Activated CD8-positive, alpha-beta memory T cell treated with anti-CD3 and anti-CD28 coated beads, Interleukin-2, amount 10 ng/mL, durations not matched to agents 7 days and 5 days (primary cell): ENCODE results near the gene FMNL2. TPM values are rescaled to one million over a fixed set of nuclear protein-coding genes. Genes with fewer than 3 reads are reported as not detected.

ENCODE experiments used
- ATAC-seq: fragments of 150-1000 bp; cut with Tn5 transposase; one replicate; pipeline ENCODE4 v1.10.0; 2021; ENCODE audit warnings: moderate library complexity
- CTCF ChIA-PET: fragments of 350-600 bp; sonication (Branson Sonifier 250); formaldehyde crosslinking; loops from one replicate; lab custom pipeline; 2021; ENCODE audit warnings: antibody characterized with exemption; lab: Charles Lee
- DNase-seq: peaks from one replicate; pipeline ENCODE4 v3.0.0-alpha.2; 2020
- H3K27ac Mint-ChIP-seq: one replicate; pipeline ENCODE4 v1.8.0; 2021; ENCODE audit warnings: mild to moderate bottlenecking, mixed read lengths
- H3K27me3 Mint-ChIP-seq: one replicate; pipeline ENCODE4 v1.8.0; 2021; ENCODE audit warnings: mixed read lengths
- H3K36me3 Mint-ChIP-seq: one replicate; pipeline ENCODE4 v1.8.0; 2021; ENCODE audit warnings: mild to moderate bottlenecking, mixed read lengths
- H3K4me1 Mint-ChIP-seq: one replicate; pipeline ENCODE4 v1.8.0; 2021; ENCODE audit warnings: mixed read lengths
- H3K4me3 Mint-ChIP-seq: one replicate; pipeline ENCODE4 v1.8.0; 2021; ENCODE audit warnings: mild to moderate bottlenecking, moderate library complexity, mixed read lengths
- H3K9me3 Mint-ChIP-seq: one replicate; pipeline ENCODE4 v1.8.0; 2022; ENCODE audit warnings: low read depth, mixed read lengths
- total RNA-seq, 2 experiments: library from RNA; stranded (reverse); gene quantifications; one replicate each; pipeline ENCODE4 v1.2.3, GENCODE V29; 2021

FMNL2 gene
- total RNA-seq, 2 experiments from 2014 or later, result 0.26 to 0.56 TPM

- Mint-ChIP-seq H3K9me3 (no peaks in the 10 kb centered on the region), H3K4me1 (no peaks in the 10 kb centered on the region), H3K27me3 (peaks cover 21% of the 10 kb centered on the region), H3K27ac (no peak overlapping the region), H3K4me3 (no peak overlapping the region), H3K36me3 (no peaks in the 10 kb centered on the region)
- ATAC-seq (no peak), DNase-seq (no peak)
- CTCF ChIA-PET, result no interaction called here
Observed at GRCh38 chr2:152448606-152449005, 113.6 kb downstream of the FMNL2 start.

- H3K4me3 Mint-ChIP-seq, result no peak overlapping the region
- H3K27me3 Mint-ChIP-seq, result peaks cover 21% of the 10 kb centered on the region
- no peak for DNase-seq
- H3K9me3 Mint-ChIP-seq, result no peaks in the 10 kb centered on the region
- H3K36me3 Mint-ChIP-seq, result no peaks in the 10 kb centered on the region
- no peak overlapping the region for H3K27ac Mint-ChIP-seq
- CTCF ChIA-PET, result no interaction called here
- no peak for ATAC-seq
- H3K4me1 Mint-ChIP-seq, result no peaks in the 10 kb centered on the region
Observed at GRCh38 chr2:152449578-152449977, 114.6 kb downstream of the FMNL2 start.

- H3K27me3 Mint-ChIP-seq, result peaks cover 21% of the 10 kb centered on the region
- no peaks in the 10 kb centered on the region for H3K9me3 Mint-ChIP-seq
- DNase-seq (no peak), ATAC-seq (no peak)
- no peaks in the 10 kb centered on the region for H3K36me3 Mint-ChIP-seq
- H3K4me1 Mint-ChIP-seq, result no peaks in the 10 kb centered on the region
- H3K27ac Mint-ChIP-seq, result no peak overlapping the region
- H3K4me3 Mint-ChIP-seq, result no peak overlapping the region
- CTCF ChIA-PET, result no interaction called here
Observed at GRCh38 chr2:152450176-152450575, 115.2 kb downstream of the FMNL2 start.

- DNase-seq (no peak), ATAC-seq (no peak)
- Mint-ChIP-seq H3K27ac (no peak overlapping the region), H3K9me3 (no peaks in the 10 kb centered on the region), H3K36me3 (no peaks in the 10 kb centered on the region), H3K4me1 (no peaks in the 10 kb centered on the region), H3K4me3 (no peak overlapping the region), H3K27me3 (peaks cover 19% of the 10 kb centered on the region)
- CTCF ChIA-PET, result no interaction called here
Observed at GRCh38 chr2:152452256-152452973, 117.4 kb downstream of the FMNL2 start.

- H3K27ac Mint-ChIP-seq, result no peak overlapping the region
- H3K4me3 Mint-ChIP-seq, result no peak overlapping the region
- no peak for ATAC-seq
- no peaks in the 10 kb centered on the region for H3K4me1 Mint-ChIP-seq
- peaks cover 15% of the 10 kb centered on the region for H3K27me3 Mint-ChIP-seq
- H3K9me3 Mint-ChIP-seq, result no peaks in the 10 kb centered on the region
- no peaks in the 10 kb centered on the region for H3K36me3 Mint-ChIP-seq
- CTCF ChIA-PET, result no interaction called here
- no peak for DNase-seq
Observed at GRCh38 chr2:152453129-152453911, 118.3 kb downstream of the FMNL2 start.

GRCh38 chr2:152454371-152454770 is 119.4 kb downstream of the FMNL2 start:
- Mint-ChIP-seq H3K27ac (no peak overlapping the region), H3K36me3 (no peaks in the 10 kb centered on the region)

GRCh38 chr2:152454960-152455359 is 120.0 kb downstream of the FMNL2 start:
- CTCF ChIA-PET, result no interaction called here
- Mint-ChIP-seq H3K4me1 (no peaks in the 10 kb centered on the region), H3K36me3 (no peaks in the 10 kb centered on the region), H3K4me3 (no peak overlapping the region), H3K9me3 (no peaks in the 10 kb centered on the region), H3K27me3 (peaks cover 11% of the 10 kb centered on the region), H3K27ac (no peak overlapping the region)
- no peak for DNase-seq
- ATAC-seq, result no peak

More at GRCh38 chr2:152454371-152454770, 119.4 kb downstream of the FMNL2 start:
- no peak for ATAC-seq
- Mint-ChIP-seq H3K27me3 (peaks cover 11% of the 10 kb centered on the region), H3K4me1 (no peaks in the 10 kb centered on the region), H3K9me3 (no peaks in the 10 kb centered on the region), H3K4me3 (no peak overlapping the region)
- CTCF ChIA-PET, result no interaction called here
- no peak for DNase-seq

GRCh38 chr2:152455738-152456137 is 120.8 kb downstream of the FMNL2 start:
- Mint-ChIP-seq H3K27me3 (peaks cover 12% of the 10 kb centered on the region), H3K4me1 (no peaks in the 10 kb centered on the region), H3K36me3 (no peaks in the 10 kb centered on the region), H3K27ac (no peak overlapping the region), H3K9me3 (no peaks in the 10 kb centered on the region), H3K4me3 (no peak overlapping the region)
- ATAC-seq (no peak), DNase-seq (no peak)
- CTCF ChIA-PET, result no interaction called here

GRCh38 chr2:152456262-152456661 is 121.3 kb downstream of the FMNL2 start:
- Mint-ChIP-seq H3K4me3 (no peak overlapping the region), H3K36me3 (no peaks in the 10 kb centered on the region), H3K4me1 (no peaks in the 10 kb centered on the region), H3K9me3 (no peaks in the 10 kb centered on the region), H3K27ac (no peak overlapping the region), H3K27me3 (peaks cover 12% of the 10 kb centered on the region)
- DNase-seq, result no peak
- CTCF ChIA-PET, result no interaction called here
- ATAC-seq, result no peak

- Mint-ChIP-seq H3K27me3 (peaks cover 20% of the 10 kb centered on the region), H3K4me3 (no peak overlapping the region), H3K36me3 (no peaks in the 10 kb centered on the region), H3K27ac (no peak overlapping the region), H3K9me3 (no peaks in the 10 kb centered on the region), H3K4me1 (no peaks in the 10 kb centered on the region)
- ATAC-seq (no peak), DNase-seq (no peak)
- CTCF ChIA-PET, result no interaction called here
Observed at GRCh38 chr2:152458441-152458940, 123.5 kb downstream of the FMNL2 start.

GRCh38 chr2:152459091-152459490 is 124.1 kb downstream of the FMNL2 start:
- no peak overlapping the region for H3K4me3 Mint-ChIP-seq
- DNase-seq (no peak), ATAC-seq (no peak)
- H3K4me1 Mint-ChIP-seq, result no peaks in the 10 kb centered on the region
- no peak overlapping the region for H3K27ac Mint-ChIP-seq
- no peaks in the 10 kb centered on the region for H3K36me3 Mint-ChIP-seq
- peaks cover 23% of the 10 kb centered on the region for H3K27me3 Mint-ChIP-seq
- CTCF ChIA-PET, result no interaction called here
- no peaks in the 10 kb centered on the region for H3K9me3 Mint-ChIP-seq

GRCh38 chr2:152460567-152460966 is 125.6 kb downstream of the FMNL2 start:
- Mint-ChIP-seq H3K27me3 (peaks cover 24% of the 10 kb centered on the region), H3K27ac (no peak overlapping the region), H3K4me3 (no peak overlapping the region), H3K4me1 (no peaks in the 10 kb centered on the region), H3K9me3 (no peaks in the 10 kb centered on the region), H3K36me3 (no peaks in the 10 kb centered on the region)
- ATAC-seq, result no peak
- CTCF ChIA-PET, result no interaction called here
- no peak for DNase-seq

GRCh38 chr2:152462120-152462519 is 127.1 kb downstream of the FMNL2 start:
- CTCF ChIA-PET, result no interaction called here
- no peaks in the 10 kb centered on the region for H3K9me3 Mint-ChIP-seq
- no peaks in the 10 kb centered on the region for H3K4me1 Mint-ChIP-seq
- DNase-seq (no peak), ATAC-seq (no peak)
- no peaks in the 10 kb centered on the region for H3K36me3 Mint-ChIP-seq
- H3K4me3 Mint-ChIP-seq, result no peak overlapping the region
- H3K27ac Mint-ChIP-seq, result no peak overlapping the region
- peaks cover 24% of the 10 kb centered on the region for H3K27me3 Mint-ChIP-seq

- no peak overlapping the region for H3K4me3 Mint-ChIP-seq
- H3K9me3 Mint-ChIP-seq, result no peaks in the 10 kb centered on the region
- peaks cover 22% of the 10 kb centered on the region for H3K27me3 Mint-ChIP-seq
- H3K27ac Mint-ChIP-seq, result no peak overlapping the region
- no peaks in the 10 kb centered on the region for H3K4me1 Mint-ChIP-seq
- CTCF ChIA-PET, result no interaction called here
- ATAC-seq, result no peak
- no peaks in the 10 kb centered on the region for H3K36me3 Mint-ChIP-seq
- no peak for DNase-seq
Observed at GRCh38 chr2:152462779-152463178, 127.8 kb downstream of the FMNL2 start.
